ENCODE measurements around the gene PCYOX1L.

Gene PCYOX1L

DNA sequence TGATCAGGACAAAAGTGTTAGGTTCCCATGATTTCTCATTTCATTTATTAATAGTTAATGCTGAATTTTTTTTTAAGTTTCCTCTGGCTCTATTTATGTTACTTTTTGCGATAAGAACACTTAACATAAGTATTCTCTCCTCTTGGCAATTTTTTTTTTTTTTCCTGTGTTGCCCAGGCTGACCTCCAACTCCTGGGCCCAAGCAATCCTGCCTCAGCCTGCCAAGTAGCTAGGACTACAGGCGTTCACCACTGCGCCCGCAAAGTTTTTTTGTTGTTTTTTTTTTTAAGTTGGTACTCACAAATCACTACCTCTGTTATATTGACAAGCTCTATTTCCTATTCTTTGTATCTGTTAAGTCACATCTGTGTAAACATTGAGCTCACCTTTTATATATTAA lies 5.7 kb upstream of the PCYOX1L start:
- Histone ChIP-seq H3K27me3 (ENCODE audit: insufficient read depth, low read length) (no peaks in the 10 kb centered on the region), H3K14ac (ENCODE audit: low read length) (no peak overlapping the region), H2BK5ac (ENCODE audit: low read depth, low read length, poor library complexity) (no peak overlapping the region), H2AFZ (ENCODE audit: insufficient read depth, low read length, poor library complexity) (no peak overlapping the region), H4K91ac (ENCODE audit: low read depth, low read length) (no peak overlapping the region), H3K79me1 (ENCODE audit: low read length) (no peaks in the 10 kb centered on the region), H3K4me1 (ENCODE audit: control insufficient read depth in 1 of 2, insufficient read depth in 2 of 2, low read length in 2 of 2) (peaks cover 0 to 2% of the 10 kb centered on the region in 2 experiments), H4K8ac (ENCODE audit: low read depth, low read length) (no peak overlapping the region), H4K12ac (ENCODE audit: low read depth, low read length) (no peak overlapping the region), H2BK12ac (ENCODE audit: low read length) (no peak overlapping the region), H3K4ac (ENCODE audit: low read depth, low read length) (no peak overlapping the region), H3K79me2 (ENCODE audit: control insufficient read depth, insufficient read depth, low read length, poor library complexity) (no peaks in the 10 kb centered on the region), H3K36me3 (ENCODE audit: control insufficient read depth in 1 of 2, insufficient read depth in 2 of 2, low read length in 2 of 2) (peaks cover 14 to 36% of the 10 kb centered on the region in 2 experiments), H3K18ac (ENCODE audit: low read length) (no peak overlapping the region), H2AK5ac (ENCODE audit: low read length) (no peak overlapping the region), H3K27ac (ENCODE audit: low read depth, low read length) (no peak overlapping the region), H3K9ac (ENCODE audit: low read length) (no peak overlapping the region), H3K9me3 (ENCODE audit: insufficient read depth, low read depth, low read length) (no peaks in the 10 kb centered on the region), H3K4me3 (ENCODE audit: low read depth, low read length) (no peak overlapping the region), H3K4me2 (ENCODE audit: low read length) (no peak overlapping the region), H3K23ac (ENCODE audit: low read length) (no peak overlapping the region), H2BK120ac (ENCODE audit: insufficient read depth, low read length, poor library complexity) (no peak overlapping the region)
- DNase-seq = no peak
- no CpG with 5 or more reads among the region's 4 CpGs for WGBS (ENCODE audit: extremely low coverage, insufficient coverage, insufficient read length)

GRCh38 chr5:149353911-149354310 lies 3.9 kb upstream of the PCYOX1L start:
- Histone ChIP-seq H3K23ac (ENCODE audit: low read length) (no peak overlapping the region), H3K9ac (ENCODE audit: low read length) (no peak overlapping the region), H3K36me3 (ENCODE audit: control insufficient read depth in 1 of 2, insufficient read depth in 2 of 2, low read length in 2 of 2) (peaks cover 12 to 29% of the 10 kb centered on the region in 2 experiments), H4K8ac (ENCODE audit: low read depth, low read length) (no peak overlapping the region), H4K12ac (ENCODE audit: low read depth, low read length) (no peak overlapping the region), H3K79me1 (ENCODE audit: low read length) (peaks cover 2% of the 10 kb centered on the region), H3K79me2 (ENCODE audit: control insufficient read depth, insufficient read depth, low read length, poor library complexity) (peaks cover 5% of the 10 kb centered on the region), H3K4me3 (ENCODE audit: low read depth, low read length) (no peak overlapping the region), H3K14ac (ENCODE audit: low read length) (no peak overlapping the region), H3K4me1 (ENCODE audit: control insufficient read depth in 1 of 2, insufficient read depth in 2 of 2, low read length in 2 of 2) (peaks cover 6% of the 10 kb centered on the region in 2 experiments), H3K4me2 (ENCODE audit: low read length) (no peak overlapping the region), H2BK12ac (ENCODE audit: low read length) (no peak overlapping the region), H3K9me3 (ENCODE audit: insufficient read depth, low read depth, low read length) (peaks cover 3% of the 10 kb centered on the region), H3K27ac (ENCODE audit: low read depth, low read length) (no peak overlapping the region), H3K18ac (ENCODE audit: low read length) (no peak overlapping the region), H3K4ac (ENCODE audit: low read depth, low read length) (no peak overlapping the region), H2AK5ac (ENCODE audit: low read length) (no peak overlapping the region), H2AFZ (ENCODE audit: insufficient read depth, low read length, poor library complexity) (no peak overlapping the region), H2BK5ac (ENCODE audit: low read depth, low read length, poor library complexity) (no peak overlapping the region), H2BK120ac (ENCODE audit: insufficient read depth, low read length, poor library complexity) (no peak overlapping the region), H4K91ac (ENCODE audit: low read depth, low read length) (no peak overlapping the region), H3K27me3 (ENCODE audit: insufficient read depth, low read length) (no peaks in the 10 kb centered on the region)
- DNase-seq = no peak
- WGBS (ENCODE audit: extremely low coverage, insufficient coverage, insufficient read length) = no CpG with 5 or more reads among the region's 2 CpGs

- no peak overlapping the region for H3K14ac ChIP-seq (ENCODE audit: low read length)
- no peak overlapping the region for H3K4ac ChIP-seq (ENCODE audit: low read depth, low read length)
- no peak overlapping the region for H3K18ac ChIP-seq (ENCODE audit: low read length)
- H3K4me3 ChIP-seq (ENCODE audit: low read depth, low read length) = no peak overlapping the region
- no peak overlapping the region for H2BK120ac ChIP-seq (ENCODE audit: insufficient read depth, low read length, poor library complexity)
- H3K4me2 ChIP-seq (ENCODE audit: low read length) = no peak overlapping the region
- H3K4me1 ChIP-seq (ENCODE audit: control insufficient read depth in 1 of 2, insufficient read depth in 2 of 2, low read length in 2 of 2) = peaks cover 6% of the 10 kb centered on the region in 2 experiments
- no peak overlapping the region for H4K12ac ChIP-seq (ENCODE audit: low read depth, low read length)
- no peak for DNase-seq
- H2BK5ac ChIP-seq (ENCODE audit: low read depth, low read length, poor library complexity) = no peak overlapping the region
- peaks cover 2% of the 10 kb centered on the region for H3K79me1 ChIP-seq (ENCODE audit: low read length)
- H4K91ac ChIP-seq (ENCODE audit: low read depth, low read length) = no peak overlapping the region
- peaks cover 3% of the 10 kb centered on the region for H3K9me3 ChIP-seq (ENCODE audit: insufficient read depth, low read depth, low read length)
- H4K8ac ChIP-seq (ENCODE audit: low read depth, low read length) = no peak overlapping the region
- no peaks in the 10 kb centered on the region for H3K27me3 ChIP-seq (ENCODE audit: insufficient read depth, low read length)
- H2AK5ac ChIP-seq (ENCODE audit: low read length) = no peak overlapping the region
- H3K23ac ChIP-seq (ENCODE audit: low read length) = no peak overlapping the region
- no peak overlapping the region for H3K9ac ChIP-seq (ENCODE audit: low read length)
- peaks cover 5% of the 10 kb centered on the region for H3K79me2 ChIP-seq (ENCODE audit: control insufficient read depth, insufficient read depth, low read length, poor library complexity)
- no peak overlapping the region for H2AFZ ChIP-seq (ENCODE audit: insufficient read depth, low read length, poor library complexity)
- WGBS (ENCODE audit: extremely low coverage, insufficient coverage, insufficient read length) = no CpG with 5 or more reads among the region's 1 CpG
- H2BK12ac ChIP-seq (ENCODE audit: low read length) = no peak overlapping the region
- H3K36me3 ChIP-seq (ENCODE audit: control insufficient read depth in 1 of 2, insufficient read depth in 2 of 2, low read length in 2 of 2) = peaks cover 8 to 17% of the 10 kb centered on the region in 2 experiments
- H3K27ac ChIP-seq (ENCODE audit: low read depth, low read length) = no peak overlapping the region
Observed at GRCh38 chr5:149355688-149356087, 2.2 kb upstream of the PCYOX1L start.

GRCh38 chr5:149356391-149356790 lies 1.5 kb upstream of the PCYOX1L start:
- H3K4me3 ChIP-seq (ENCODE audit: low read depth, low read length) = no peak overlapping the region
- no peak overlapping the region for H3K27ac ChIP-seq (ENCODE audit: low read depth, low read length)
- H3K79me1 ChIP-seq (ENCODE audit: low read length) = peaks cover 2% of the 10 kb centered on the region
- peaks cover 5% of the 10 kb centered on the region for H3K79me2 ChIP-seq (ENCODE audit: control insufficient read depth, insufficient read depth, low read length, poor library complexity)
- H4K12ac ChIP-seq (ENCODE audit: low read depth, low read length) = no peak overlapping the region
- no peak for DNase-seq
- no peak overlapping the region for H3K18ac ChIP-seq (ENCODE audit: low read length)
- no peaks in the 10 kb centered on the region for H3K27me3 ChIP-seq (ENCODE audit: insufficient read depth, low read length)
- H3K9me3 ChIP-seq (ENCODE audit: insufficient read depth, low read depth, low read length) = peaks cover 3% of the 10 kb centered on the region
- no peak overlapping the region for H3K4ac ChIP-seq (ENCODE audit: low read depth, low read length)
- H3K4me2 ChIP-seq (ENCODE audit: low read length) = no peak overlapping the region
- H4K8ac ChIP-seq (ENCODE audit: low read depth, low read length) = no peak overlapping the region
- no peak overlapping the region for H2BK5ac ChIP-seq (ENCODE audit: low read depth, low read length, poor library complexity)
- WGBS (ENCODE audit: extremely low coverage, insufficient coverage, insufficient read length) = no CpG with 5 or more reads among the region's 8 CpGs
- no peak overlapping the region for H2BK12ac ChIP-seq (ENCODE audit: low read length)
- no peak overlapping the region for H2AK5ac ChIP-seq (ENCODE audit: low read length)
- H3K4me1 ChIP-seq (ENCODE audit: control insufficient read depth in 1 of 2, insufficient read depth in 2 of 2, low read length in 2 of 2) = peaks cover 6% of the 10 kb centered on the region in 2 experiments
- no peak overlapping the region for H3K23ac ChIP-seq (ENCODE audit: low read length)
- peaks cover 4 to 12% of the 10 kb centered on the region in 2 experiments for H3K36me3 ChIP-seq (ENCODE audit: control insufficient read depth in 1 of 2, insufficient read depth in 2 of 2, low read length in 2 of 2)
- no peak overlapping the region for H2AFZ ChIP-seq (ENCODE audit: insufficient read depth, low read length, poor library complexity)
- no peak overlapping the region for H4K91ac ChIP-seq (ENCODE audit: low read depth, low read length)
- no peak overlapping the region for H2BK120ac ChIP-seq (ENCODE audit: insufficient read depth, low read length, poor library complexity)
- no peak overlapping the region for H3K9ac ChIP-seq (ENCODE audit: low read length)
- H3K14ac ChIP-seq (ENCODE audit: low read length) = no peak overlapping the region
